Measurements from ENCODE around the gene TGFBR2.
"Not testable (repeated sequence)": the region's sequence is repeated elsewhere in the genome, so short reads cannot be mapped to it uniquely, and the experiment has no call there.

The TGFBR2 gene

GRCh38 chr3:30616347-30617027 lies 10.1 kb downstream of the TGFBR2 start:
- no peak for DNase-seq (ENCODE audit: extremely low spot score, insufficient read length, low read depth)
- FAIRE-seq, result no peak

GRCh38 chr3:30617069-30617468 lies 10.7 kb downstream of the TGFBR2 start:
- DNase-seq (ENCODE audit: extremely low spot score, insufficient read length, low read depth), result no peak
- FAIRE-seq, result no peak

GRCh38 chr3:30617653-30618052 lies 11.3 kb downstream of the TGFBR2 start:
- DNase-seq (ENCODE audit: extremely low spot score, insufficient read length, low read depth), result no peak
- no peak for FAIRE-seq

- DNase-seq (ENCODE audit: extremely low spot score, insufficient read length, low read depth), result no peak
- FAIRE-seq, result no peak
Observed at GRCh38 chr3:30618526-30618925, 12.1 kb downstream of the TGFBR2 start.

- FAIRE-seq (no peak), DNase-seq (ENCODE audit: extremely low spot score, insufficient read length, low read depth) (no peak)
Observed at GRCh38 chr3:30619318-30619717, 12.9 kb downstream of the TGFBR2 start.

- FAIRE-seq, result no peak
Observed at GRCh38 chr3:30620402-30621360, 14.3 kb downstream of the TGFBR2 start.

GRCh38 chr3:30621576-30621975 lies 15.2 kb downstream of the TGFBR2 start:
- DNase-seq (ENCODE audit: extremely low spot score, insufficient read length, low read depth) (no peak), FAIRE-seq (no peak)

More at GRCh38 chr3:30620402-30621360, 14.3 kb downstream of the TGFBR2 start:
- DNase-seq (ENCODE audit: extremely low spot score, insufficient read length, low read depth), result no peak

GRCh38 chr3:30622047-30622545 lies 15.7 kb downstream of the TGFBR2 start:
- no peak for FAIRE-seq
- DNase-seq (ENCODE audit: extremely low spot score, insufficient read length, low read depth), result no peak

GRCh38 chr3:30622790-30623189 lies 16.4 kb downstream of the TGFBR2 start:
- FAIRE-seq (no peak), DNase-seq (ENCODE audit: extremely low spot score, insufficient read length, low read depth) (no peak)

- no peak for FAIRE-seq
- no peak for DNase-seq (ENCODE audit: extremely low spot score, insufficient read length, low read depth)
Observed at GRCh38 chr3:30623351-30623750, 16.9 kb downstream of the TGFBR2 start.

- not testable (repeated sequence) for FAIRE-seq; DNase-seq (ENCODE audit: extremely low spot score, insufficient read length, low read depth)
Observed at GRCh38 chr3:30624480-30624879, 18.1 kb downstream of the TGFBR2 start.

GRCh38 chr3:30625541-30626438 lies 19.4 kb downstream of the TGFBR2 start:
- DNase-seq (ENCODE audit: extremely low spot score, insufficient read length, low read depth), result no peak

GRCh38 chr3:30626443-30627180 lies 20.2 kb downstream of the TGFBR2 start:
- no peak for FAIRE-seq

More at GRCh38 chr3:30625541-30626438, 19.4 kb downstream of the TGFBR2 start:
- FAIRE-seq, result no peak

GRCh38 chr3:30628205-30628900 lies 22.0 kb downstream of the TGFBR2 start:
- no peak for DNase-seq (ENCODE audit: extremely low spot score, insufficient read length, low read depth)
- no peak for FAIRE-seq

More at GRCh38 chr3:30626443-30627180, 20.2 kb downstream of the TGFBR2 start:
- no peak for DNase-seq (ENCODE audit: extremely low spot score, insufficient read length, low read depth)

GRCh38 chr3:30628901-30629590 lies 22.6 kb downstream of the TGFBR2 start:
- DNase-seq (ENCODE audit: extremely low spot score, insufficient read length, low read depth), result no peak
- no peak for FAIRE-seq

GRCh38 chr3:30629746-30630145 lies 23.3 kb downstream of the TGFBR2 start:
- DNase-seq (ENCODE audit: extremely low spot score, insufficient read length, low read depth) (no peak), FAIRE-seq (no peak)

GRCh38 chr3:30630238-30631030 lies 24.0 kb downstream of the TGFBR2 start:
- DNase-seq (ENCODE audit: extremely low spot score, insufficient read length, low read depth) (no peak), FAIRE-seq (no peak)
